Activated gamma-delta T cell treated with Interleukin-2 at 50 U/mL for 16 hours (primary cell): ENCODE data around the gene CETP.
A peak's percentile ranks its signal among the peaks of the same experiment; 100 is the strongest.
"Not testable (repeated sequence)": the region's sequence is repeated elsewhere in the genome, so short reads cannot be mapped to it uniquely, and the experiment has no call there.

Source experiments
- DNase-seq: peaks from one replicate; pipeline ENCODE4 v3.0.0-alpha.2; 2020

CETP gene

DNA sequence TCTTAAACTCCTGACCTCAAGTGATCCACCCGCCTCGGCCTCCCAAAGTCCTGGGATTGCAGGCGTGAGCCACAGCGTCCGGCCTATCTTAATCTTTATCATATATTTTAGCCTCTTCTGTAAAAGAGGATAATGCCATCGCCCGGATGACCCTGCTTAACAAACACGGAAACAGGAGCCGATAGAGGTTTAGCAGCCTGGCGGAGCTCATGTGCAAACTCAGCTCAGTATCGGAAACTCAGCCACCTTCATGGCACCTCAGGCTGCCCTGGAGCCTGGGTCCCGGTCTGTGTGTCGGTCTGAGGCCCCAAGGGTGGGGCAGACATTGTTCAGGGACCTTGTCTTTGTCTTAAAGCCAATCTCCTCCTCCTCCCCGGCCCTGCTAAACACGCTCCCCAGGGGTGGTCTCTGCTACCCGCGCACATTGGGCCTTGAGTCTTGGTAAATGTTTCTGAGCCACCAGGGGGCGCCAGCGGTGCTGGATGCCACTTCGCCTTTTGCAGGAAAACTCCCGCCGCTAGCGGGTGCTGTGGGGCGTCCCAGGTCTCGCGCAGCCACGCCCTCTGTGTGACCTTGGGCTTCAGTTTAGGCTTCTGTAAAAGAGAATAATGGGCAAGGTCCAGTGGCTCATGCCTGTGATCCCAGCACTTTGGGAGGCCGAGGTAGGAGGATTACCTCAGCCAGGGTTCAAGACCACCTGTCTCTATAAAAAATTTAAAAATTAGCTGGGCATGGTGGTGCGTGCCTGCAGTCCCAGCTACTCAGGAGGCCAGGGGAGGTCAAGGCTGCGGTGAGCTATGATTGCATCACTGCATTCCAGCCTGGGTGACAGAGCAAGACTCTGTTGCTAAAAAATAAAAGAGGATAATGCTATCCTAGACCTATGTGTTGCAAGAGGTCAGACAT lies 2.7 kb downstream of the CETP start:
- peak; percentile 96 for DNase-seq

DNA sequence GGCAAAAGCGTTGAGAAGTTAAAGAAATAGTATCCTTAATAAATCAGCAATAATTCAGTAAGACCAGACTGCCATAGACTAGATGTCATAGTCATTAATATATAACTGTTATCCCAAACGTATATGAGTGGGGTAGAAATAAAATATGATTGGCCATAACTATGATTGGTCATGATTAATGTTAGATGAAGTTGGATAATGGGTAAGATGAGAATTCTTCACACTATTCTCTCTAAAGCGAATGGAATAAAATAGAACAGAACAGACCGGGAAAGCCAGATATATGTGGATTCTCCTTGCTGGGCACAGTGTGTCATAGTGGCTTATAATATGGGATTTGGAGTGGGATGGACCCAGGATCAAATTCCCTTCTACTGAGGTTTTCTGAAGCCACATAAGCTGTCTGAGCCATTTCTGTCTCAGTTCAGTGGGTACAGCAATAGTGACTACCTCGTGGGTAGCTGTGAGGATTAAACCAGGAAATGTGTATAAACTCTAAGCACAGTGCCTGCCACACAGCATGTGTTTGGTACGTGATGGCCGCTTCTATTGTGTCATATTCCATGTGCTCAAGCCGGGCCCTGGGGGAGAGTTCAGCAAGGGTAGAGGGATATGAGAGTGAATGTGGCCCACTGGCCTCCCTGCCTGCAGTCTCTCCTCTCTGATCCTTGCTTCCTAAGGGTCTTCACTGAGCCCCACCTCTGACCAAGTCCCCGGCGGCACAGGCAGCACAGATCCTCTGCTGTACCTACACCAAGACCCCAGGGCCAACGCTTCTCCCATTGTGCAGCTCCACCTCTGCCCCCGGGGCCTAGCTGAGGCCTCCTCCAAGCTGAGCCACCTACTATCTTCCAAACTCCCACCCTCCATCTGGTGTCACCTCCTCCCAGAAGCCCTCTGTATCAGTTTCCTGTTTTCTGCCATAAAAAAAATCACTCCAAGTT lies 3.7 kb downstream of the CETP start:
- DNase-seq = no peak

DNA sequence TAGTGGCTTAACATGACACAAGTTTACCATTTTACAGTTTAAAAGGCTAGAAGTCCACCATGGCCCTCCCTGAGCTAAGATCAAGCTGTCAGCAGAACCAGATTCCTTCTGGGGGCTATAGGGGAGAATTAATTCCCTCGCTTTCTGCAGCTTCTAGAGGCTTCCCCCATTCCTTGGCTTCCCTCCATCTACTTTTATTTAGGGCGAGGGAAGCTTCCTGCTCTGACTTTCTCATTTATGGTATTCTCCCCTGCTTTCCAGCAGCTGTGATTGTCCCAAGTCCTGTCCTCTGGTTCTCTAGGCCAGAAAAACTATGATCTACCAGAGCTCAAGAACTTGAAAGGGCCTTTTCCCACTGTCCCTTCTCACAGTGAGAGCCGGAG lies 4.3 kb downstream of the CETP start:
- no peak for DNase-seq

DNA sequence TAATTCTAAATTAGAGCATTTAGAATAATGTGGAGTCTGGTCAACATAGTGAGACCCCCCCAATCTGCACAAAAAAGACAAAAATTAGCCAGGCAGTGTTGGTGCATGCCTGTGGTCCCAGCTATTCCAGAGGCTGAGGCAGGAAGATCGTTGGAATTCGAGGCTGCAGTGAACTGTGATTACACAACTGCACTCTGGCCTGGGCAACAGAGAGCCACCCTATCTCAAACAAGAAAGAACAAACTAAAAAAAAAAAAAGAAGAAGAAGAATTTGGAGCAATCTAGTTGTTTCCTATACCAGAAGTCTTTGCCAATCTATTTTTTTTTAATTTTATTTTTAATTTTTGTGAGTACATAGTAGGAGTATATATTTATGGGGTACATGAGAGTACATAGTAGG lies 6.0 kb downstream of the CETP start:
- no peak for DNase-seq

DNA sequence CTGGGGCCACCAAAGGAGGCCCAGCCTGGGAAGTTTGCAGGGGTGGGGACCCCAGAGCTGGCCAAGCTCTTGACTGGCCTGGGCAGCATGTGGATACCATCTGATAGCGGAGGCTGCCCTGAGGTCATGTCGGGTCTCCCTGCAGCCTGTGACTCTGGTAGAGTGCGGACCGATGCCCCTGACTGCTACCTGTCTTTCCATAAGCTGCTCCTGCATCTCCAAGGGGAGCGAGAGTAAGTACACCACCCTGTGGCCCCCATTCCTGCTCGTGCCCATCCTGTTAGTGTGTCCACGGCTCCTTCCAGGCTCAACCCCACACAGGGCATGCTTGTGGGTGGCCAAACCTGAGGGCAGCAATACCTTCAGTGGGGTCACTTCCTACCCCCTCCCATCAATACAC lies 8.0 kb downstream of the CETP start:
- DNase-seq = no peak

DNA sequence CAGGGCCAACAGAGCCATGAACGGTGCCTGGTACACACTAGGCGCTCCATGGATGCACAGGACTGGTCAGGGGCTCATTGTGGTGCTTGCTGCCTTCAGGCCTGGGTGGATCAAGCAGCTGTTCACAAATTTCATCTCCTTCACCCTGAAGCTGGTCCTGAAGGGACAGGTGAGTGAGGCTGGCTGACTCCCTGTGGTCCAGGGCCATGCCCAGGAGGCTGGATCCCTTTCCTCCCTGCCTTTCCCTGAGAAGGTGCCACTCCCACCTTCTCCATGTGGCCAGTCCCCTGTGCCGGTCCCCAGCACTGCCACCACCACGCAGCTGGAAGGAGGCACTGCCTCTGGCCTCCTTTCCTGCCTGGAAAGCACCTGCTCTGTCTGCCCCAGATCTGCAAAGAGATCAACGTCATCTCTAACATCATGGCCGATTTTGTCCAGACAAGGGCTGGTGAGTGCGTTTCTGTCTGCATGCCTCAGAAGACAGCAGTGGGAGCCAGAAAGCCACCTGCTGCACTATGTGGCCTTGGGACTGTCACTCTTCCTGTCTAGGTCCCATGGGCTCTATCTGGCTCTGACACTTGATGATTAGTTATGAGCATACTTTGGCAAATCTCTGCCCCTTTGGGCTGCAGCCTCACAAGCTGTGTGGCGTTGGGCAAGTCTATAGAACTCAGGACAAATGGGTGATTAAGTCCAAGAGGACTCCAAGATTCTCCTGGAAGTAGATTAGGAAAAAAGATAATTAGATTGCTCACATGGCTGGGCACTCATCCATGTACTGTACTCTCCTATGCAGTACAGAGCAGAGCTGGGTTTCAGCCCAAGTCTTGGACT lies 9.4 kb downstream of the CETP start:
- DNase-seq = no peak

DNA sequence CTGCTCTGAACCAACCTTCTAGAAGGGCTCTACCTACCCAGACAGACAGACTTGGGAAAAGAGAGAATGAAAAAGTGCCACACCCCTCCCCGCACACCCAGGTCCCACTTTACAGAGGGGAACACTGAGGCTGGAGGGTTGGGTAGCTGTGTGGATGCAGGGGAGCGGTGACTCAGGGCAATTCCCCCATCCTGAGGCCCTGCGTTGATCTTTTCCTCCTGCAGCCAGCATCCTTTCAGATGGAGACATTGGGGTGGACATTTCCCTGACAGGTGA lies 10.0 kb downstream of the CETP start:
- no peak for DNase-seq

DNA sequence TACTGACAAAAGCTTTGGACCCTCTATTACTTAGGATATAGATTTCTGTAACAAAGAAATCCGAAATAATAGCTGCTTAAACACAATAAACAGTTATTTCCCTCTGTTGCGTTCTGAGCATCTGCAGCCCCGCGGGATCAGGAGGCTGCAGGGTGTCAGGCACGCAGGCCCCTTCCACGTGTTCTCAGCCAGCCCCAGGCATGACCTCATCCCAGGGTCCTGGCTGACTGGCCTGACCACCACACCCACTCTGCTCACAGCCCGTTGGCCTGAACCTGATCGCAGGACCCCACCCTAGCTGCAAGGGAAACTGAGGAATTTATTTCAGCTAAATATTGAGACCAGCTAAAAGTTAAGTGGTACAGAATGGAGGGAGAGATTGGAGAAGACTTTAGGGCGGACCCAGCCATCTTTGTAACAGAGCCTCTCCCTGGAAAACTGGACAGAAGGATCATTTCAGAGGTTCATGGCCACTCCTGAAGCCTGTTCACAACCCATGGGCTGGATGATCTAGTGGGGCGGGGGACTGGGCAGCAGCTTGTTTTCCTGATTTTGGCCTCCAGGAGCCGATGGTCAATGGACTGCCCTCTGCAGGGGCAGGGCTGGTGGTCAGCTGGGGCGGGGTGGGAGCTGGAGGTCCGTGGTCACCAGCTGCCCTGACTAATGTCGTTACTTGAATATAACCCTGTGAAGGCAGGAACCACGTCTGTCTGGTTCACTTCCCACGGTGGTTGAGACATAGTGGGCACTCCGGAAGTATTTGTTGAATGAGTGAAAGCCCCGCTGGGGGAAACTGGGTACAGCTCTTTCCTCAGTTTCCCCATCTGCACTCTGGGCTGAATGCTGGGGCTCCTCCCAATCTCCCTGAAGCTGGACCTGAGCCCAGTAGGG lies 10.9 kb downstream of the CETP start:
- DNase-seq = no peak

DNA sequence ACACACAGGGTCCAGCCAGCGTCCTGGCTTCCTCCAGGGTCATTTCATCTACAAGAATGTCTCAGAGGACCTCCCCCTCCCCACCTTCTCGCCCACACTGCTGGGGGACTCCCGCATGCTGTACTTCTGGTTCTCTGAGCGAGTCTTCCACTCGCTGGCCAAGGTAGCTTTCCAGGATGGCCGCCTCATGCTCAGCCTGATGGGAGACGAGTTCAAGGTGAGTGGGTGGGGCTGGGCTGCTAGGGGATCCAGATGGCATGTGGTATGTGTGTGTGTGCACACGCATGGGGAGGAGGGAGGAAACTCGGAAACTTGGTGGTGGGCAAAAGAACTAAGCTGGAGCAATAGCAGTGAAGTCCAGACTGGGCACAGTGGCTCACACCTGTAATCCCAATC lies 11.5 kb downstream of the CETP start:
- DNase-seq = no peak

DNA sequence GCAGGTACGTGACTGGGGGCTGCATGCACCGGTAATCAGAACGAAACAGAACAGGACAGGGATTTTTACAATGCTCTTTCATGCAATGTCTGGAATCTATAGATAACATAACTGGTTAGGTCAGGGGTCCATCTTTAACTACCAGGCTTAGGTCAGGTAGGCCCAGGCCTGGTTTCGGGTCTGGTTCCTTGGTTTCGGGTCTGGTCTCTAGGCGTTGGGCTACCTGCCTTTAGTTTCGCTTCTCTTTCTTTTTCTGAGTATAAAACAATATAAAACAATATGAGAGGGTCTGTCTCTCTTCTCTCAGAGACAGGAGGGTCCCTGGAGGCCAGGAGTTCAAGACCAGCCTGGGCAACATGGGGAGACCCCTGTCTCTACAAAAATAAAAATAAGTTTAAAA lies 12.1 kb downstream of the CETP start:
- DNase-seq = not testable (repeated sequence)

DNA sequence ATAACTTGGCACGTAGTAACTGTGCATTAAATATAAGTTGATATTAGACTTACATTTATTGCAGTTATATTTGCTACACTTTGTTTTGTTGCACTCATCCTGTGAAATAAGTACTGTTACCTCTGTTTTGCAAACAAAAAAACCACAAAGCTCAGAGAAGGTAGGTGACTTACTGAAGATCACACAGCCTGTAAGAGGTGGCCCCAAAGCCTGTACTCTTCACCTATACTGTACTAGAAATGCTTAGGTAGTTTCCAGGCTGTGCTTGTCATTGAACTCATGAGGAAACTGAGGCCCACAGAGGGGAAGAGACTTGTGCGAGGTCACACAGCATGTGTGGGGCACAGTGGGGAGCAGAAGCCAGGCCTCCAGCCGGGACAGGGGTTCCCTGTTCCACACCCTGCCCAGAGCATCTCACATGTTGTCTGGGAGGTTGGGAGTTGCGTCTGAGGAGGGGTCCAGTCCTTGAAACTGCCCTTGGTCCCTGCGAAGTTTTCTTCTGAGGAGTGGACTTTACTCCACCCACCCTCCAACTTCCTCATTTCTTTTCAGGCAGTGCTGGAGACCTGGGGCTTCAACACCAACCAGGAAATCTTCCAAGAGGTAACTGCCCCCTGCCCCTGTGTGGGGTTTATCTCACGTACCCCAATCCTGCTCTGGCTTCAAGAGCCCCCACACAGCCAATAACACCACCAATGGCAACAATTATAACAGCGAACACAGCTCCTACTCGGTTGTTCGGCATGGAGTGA lies 13.0 kb downstream of the CETP start:
- no peak for DNase-seq

DNA sequence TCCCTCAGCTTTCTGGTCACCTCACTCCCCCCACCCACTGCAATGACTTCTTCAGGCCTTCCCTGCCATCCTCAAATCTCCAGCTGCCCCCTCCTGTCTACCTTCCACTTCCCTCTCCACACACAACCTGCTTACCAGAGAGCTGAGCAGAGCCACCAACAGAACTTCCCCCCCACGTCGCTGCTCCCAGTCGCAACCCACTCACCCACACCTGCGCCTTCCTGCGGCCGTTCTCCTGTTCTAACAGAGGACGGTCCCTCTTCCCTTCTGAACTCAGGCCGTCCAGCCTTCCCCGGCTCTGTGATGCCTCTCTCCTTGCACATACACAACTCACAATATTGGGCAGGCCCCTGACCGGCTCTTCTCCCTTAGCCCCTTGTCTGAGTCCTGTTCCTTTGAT lies 14.0 kb downstream of the CETP start:
- DNase-seq = no peak

DNA sequence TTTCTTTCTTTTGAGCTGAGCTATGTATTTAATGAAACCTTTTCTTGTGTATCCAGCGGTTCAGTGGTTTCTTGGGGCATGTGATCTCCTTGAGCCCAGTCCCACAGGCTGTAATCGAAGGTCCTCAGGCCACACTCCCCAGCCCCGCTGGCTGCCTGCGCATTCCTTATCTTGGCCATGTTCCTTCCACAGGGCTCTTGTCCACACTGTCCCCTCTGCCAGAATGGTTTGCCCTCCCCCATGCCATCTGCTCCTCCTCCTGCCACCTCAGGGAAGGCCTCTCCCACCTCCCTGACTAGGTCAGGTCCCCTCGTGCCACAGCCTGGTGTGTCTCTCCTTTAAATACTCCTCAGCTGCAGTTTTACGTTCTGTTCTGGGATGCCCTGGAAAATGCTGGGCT lies 15.5 kb downstream of the CETP start:
- no peak for DNase-seq

DNA sequence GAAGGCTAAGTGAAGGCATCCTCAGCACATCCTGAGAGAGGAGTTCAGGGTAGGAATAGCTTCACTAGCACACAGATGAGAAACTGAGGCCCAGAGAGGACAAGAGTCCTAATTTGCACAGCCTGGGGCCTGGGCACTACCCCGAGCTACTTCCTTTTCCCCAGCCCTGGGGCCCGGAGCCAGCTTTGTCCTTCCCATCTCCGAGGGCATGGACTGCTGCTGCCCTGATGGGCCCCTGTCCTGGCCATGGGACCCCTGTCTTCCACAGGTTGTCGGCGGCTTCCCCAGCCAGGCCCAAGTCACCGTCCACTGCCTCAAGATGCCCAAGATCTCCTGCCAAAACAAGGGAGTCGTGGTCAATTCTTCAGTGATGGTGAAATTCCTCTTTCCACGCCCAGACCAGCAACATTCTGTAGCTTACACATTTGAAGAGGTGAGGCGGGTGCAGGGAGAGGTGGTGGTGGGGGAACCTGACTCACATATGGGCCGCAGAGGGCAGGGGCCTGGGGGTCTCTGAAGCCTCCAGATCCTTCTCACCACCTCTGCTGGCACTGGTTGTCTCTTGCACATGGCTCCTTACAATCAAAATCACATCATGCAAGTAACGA lies 16.2 kb downstream of the CETP start:
- no peak for DNase-seq

DNA sequence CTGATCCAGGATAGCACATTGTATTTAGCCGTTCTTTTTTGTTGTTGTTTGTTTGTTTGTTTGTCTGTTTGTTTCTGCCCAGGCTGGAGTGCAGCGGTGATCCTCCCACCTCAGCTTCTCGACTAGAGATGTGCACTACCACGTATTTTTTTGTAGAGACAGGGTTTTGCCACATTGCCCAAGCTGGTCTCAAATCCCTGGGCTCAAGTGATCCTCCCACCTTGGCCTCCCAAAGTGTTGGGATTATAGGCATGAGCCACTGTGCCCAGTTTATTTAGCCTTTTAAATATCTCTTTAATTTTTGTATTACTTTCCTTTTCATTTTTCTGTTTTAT lies 18.4 kb downstream of the CETP start:
- no peak for DNase-seq

DNA sequence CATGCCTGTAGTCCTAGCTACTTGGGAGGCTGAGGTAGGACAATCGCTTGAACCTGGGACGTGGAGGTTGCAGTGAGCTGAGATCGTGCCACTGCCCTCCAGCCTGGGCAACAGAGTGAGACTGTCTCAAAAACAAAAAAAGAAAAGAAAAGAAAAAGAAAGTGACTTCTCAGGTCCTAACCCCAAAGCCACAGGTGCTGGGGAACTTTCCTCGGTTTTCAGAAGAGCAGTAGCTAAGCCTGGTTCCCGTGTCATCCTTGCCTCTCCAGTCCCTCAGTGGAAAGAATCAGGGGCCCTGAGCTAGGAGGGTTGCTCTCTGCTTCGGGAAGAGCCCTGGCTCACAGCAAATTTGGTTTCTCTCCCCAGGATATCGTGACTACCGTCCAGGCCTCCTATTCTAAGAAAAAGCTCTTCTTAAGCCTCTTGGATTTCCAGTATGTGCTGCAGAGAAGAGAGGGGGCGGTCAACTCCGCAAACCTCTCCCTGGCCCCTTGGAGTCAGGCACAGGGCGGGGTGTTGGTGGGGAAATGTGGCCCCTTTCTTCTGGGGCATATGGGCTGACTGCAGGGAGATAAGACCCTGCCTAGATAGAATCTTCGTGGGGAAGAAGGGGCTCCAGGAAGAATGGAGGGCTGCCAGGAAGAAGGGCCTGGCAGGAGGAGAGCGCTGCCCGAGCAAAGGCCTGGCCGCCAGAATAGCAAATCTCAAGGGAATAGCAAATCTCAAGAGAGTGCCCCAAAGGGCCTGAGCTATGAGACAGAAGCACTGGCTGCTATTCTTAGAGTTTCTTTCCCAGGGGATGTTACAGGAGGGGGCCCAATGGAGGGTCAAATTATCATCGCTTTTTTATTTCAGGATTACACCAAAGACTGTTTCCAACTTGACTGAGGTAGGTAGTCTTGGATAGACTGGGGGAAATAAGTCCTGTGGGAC lies 19.3 kb downstream of the CETP start:
- DNase-seq = no peak

DNA sequence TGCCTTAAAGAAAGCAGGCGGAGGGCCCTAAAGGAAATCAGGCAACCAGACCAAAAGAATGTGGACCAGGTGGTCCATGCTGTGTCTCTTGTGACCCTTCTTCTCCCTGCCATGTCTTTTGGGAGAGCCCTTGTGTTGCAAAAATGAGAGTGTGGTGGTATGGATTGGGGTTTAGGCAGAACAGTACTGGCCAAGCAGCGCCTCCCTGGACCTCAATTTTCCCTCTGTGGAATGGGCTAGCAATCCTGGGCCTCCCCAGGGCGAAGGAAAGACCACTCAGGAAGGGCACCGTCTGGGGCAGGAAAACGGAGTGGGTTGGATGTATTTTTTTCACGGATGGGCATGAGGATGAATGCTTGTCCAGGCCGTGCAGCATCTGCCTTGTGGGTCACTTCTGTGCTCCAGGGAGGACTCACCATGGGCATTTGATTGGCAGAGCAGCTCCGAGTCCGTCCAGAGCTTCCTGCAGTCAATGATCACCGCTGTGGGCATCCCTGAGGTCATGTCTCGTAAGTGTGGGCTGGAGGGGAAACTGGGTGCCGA lies 20.1 kb downstream of the CETP start:
- no peak for DNase-seq

DNA sequence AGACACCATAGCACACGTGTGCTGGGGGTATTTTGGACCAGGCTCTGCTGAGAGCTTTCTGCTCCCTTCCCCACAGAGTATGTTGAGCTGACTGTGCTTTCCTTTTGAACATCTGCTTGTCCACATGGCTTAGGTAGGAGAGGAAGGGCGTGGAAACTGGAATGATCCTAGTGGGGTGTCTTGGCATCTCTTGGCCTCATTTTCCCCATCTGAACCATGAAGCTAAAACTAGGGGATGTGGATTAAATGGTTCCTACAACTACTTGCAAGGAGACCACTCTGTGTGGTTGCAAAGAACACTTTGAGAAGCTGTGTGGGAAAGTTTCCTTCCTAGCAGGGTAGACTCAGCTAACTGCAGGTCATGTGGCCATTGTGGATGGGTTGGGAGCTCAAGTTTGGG lies 20.9 kb downstream of the CETP start:
- no peak for DNase-seq

DNA sequence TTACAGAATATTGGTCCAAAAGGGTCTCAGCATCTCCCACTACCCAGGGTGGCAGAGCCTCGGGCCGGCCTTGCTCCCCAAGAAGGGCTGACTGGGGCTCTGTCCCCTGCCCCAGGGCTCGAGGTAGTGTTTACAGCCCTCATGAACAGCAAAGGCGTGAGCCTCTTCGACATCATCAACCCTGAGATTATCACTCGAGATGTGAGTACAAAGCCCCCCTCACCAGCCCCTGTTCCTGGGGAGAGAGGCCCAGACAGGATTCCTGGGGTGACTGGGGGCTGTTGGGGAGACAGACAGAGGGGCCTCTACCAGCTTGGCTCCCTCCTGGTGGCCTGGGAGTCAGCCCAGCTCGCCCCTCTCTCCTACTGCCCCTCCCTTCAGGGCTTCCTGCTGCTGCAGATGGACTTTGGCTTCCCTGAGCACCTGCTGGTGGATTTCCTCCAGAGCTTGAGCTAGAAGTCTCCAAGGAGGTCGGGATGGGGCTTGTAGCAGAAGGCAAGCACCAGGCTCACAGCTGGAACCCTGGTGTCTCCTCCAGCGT lies 21.5 kb downstream of the CETP start:
- DNase-seq = no peak
